ENCODE measurements around the gene SMIM45.

The SMIM45 gene

DNA sequence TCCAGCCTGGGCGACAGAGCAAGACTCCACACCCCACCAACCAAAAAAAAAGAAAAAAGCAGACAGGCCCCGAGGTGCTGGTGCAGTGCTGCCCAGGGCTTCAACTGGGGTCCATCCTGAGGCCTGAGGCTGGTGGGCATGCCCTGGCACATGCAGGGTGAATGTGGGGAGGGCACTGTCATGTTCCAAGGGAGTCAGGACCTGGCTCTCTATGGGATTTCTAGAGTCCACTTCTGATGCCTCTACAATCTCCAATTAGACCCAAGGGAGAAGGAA lies 15.1 kb upstream of the SMIM45 start (continued):
- TF ChIP-seq SP4 (IDR thresholded peaks at IDR 0.05; ENCODE audit: low read length) (no peak), YY1 (IDR thresholded peaks at IDR 0.05; ENCODE audit: low read depth, low read length) (no peak), GTF2F1 (IDR thresholded peaks at IDR 0.05; ENCODE audit: borderline replicate concordance, low read depth, low read length) (no peak), CBX8 (IDR thresholded peaks at IDR 0.05; ENCODE audit: borderline replicate concordance, low read depth, low read length) (no peak), BCL11A (IDR thresholded peaks at IDR 0.05; ENCODE audit: low read depth in 2 of 2, low read length in 2 of 2) (no peak)

Data from H1 (cell line).